WERI-Rb-1 (cell line): ENCODE data around the gene MGAT4C.
"Not testable (repeated sequence)": the region's sequence is repeated elsewhere in the genome, so short reads cannot be mapped to it uniquely, and the experiment has no call there.

Source experiments
- DNase-seq: peaks from one replicate; pipeline ENCODE4 v3.0.0-alpha.2; 2020
- H3K27ac ChIP-seq: fragments of 250-450 bp; sonication (Bioruptor Pico); 2 replicates; pipeline ENCODE4 v1.5.1; 2020; ENCODE audit warnings: mild to moderate bottlenecking, moderate library complexity
- H3K27me3 ChIP-seq: fragments of 250-450 bp; sonication (Bioruptor Pico); 2 replicates; pipeline ENCODE4 v1.5.1; 2021; ENCODE audit warnings: mild to moderate bottlenecking, low read depth, moderate library complexity; ENCODE audit not compliant: insufficient read depth, severe bottlenecking
- H3K36me3 ChIP-seq: fragments of 250-450 bp; sonication (Bioruptor Pico); 2 replicates; pipeline ENCODE4 v1.5.1; 2020; ENCODE audit warnings: mild to moderate bottlenecking, moderate library complexity
- H3K4me3 ChIP-seq: 2 replicates; pipeline ENCODE4 v1.5.1; 2011; ENCODE audit warnings: low read depth, mild to moderate bottlenecking, control low read depth, low read length
- H3K9me3 ChIP-seq: fragments of 250-450 bp; sonication (Bioruptor Pico); 2 replicates; pipeline ENCODE4 v1.5.1; 2021; ENCODE audit warnings: mild to moderate bottlenecking, moderate library complexity; ENCODE audit not compliant: severe bottlenecking
- CTCF ChIP-seq: IDR thresholded peaks from 2 replicates; pipeline ENCODE4 v1.5.1; 2011; ENCODE audit warnings: low read depth, mild to moderate bottlenecking, control low read depth, inconsistent platforms, low read length

MGAT4C gene

GRCh38 chr12:86081843-86082242 lies 174.3 kb downstream of the MGAT4C start:
- H3K36me3 ChIP-seq = no peaks in the 10 kb centered on the region
- no peaks in the 10 kb centered on the region for H3K9me3 ChIP-seq
- no peak for DNase-seq
- H3K27ac ChIP-seq = no peak overlapping the region
- TF ChIP-seq CTCF = no peak
- H3K4me3 ChIP-seq = no peak overlapping the region
- H3K27me3 ChIP-seq = no peaks in the 10 kb centered on the region

- H3K9me3 ChIP-seq, DNase-seq, H3K27me3 ChIP-seq, H3K27ac ChIP-seq, H3K4me3 ChIP-seq, H3K36me3 ChIP-seq: not testable (repeated sequence)
Measured at GRCh38 chr12:86059052-86059451, 197.1 kb downstream of the MGAT4C start.

GRCh38 chr12:86057092-86057845 lies 198.9 kb downstream of the MGAT4C start:
- Histone ChIP-seq H3K4me3 (no peak overlapping the region), H3K36me3 (no peaks in the 10 kb centered on the region), H3K27me3 (no peaks in the 10 kb centered on the region), H3K27ac (no peak overlapping the region), H3K9me3 (no peaks in the 10 kb centered on the region)
- no peak for DNase-seq
- no peak for TF ChIP-seq CTCF

- DNase-seq = no peak
- TF ChIP-seq CTCF = no peak
Measured at GRCh38 chr12:86052921-86053320, 203.3 kb downstream of the MGAT4C start.

GRCh38 chr12:86050010-86050409 lies 206.2 kb downstream of the MGAT4C start:
- H3K4me3 ChIP-seq = no peak overlapping the region
- no peaks in the 10 kb centered on the region for H3K27me3 ChIP-seq
- H3K27ac ChIP-seq = no peak overlapping the region
- no peak for DNase-seq
- no peaks in the 10 kb centered on the region for H3K9me3 ChIP-seq
- TF ChIP-seq CTCF = no peak
- H3K36me3 ChIP-seq = no peaks in the 10 kb centered on the region

More at GRCh38 chr12:86052921-86053320, 203.3 kb downstream of the MGAT4C start:
- no peaks in the 10 kb centered on the region for H3K9me3 ChIP-seq
- no peaks in the 10 kb centered on the region for H3K36me3 ChIP-seq
- no peaks in the 10 kb centered on the region for H3K27me3 ChIP-seq
- H3K27ac ChIP-seq = no peak overlapping the region
- no peak overlapping the region for H3K4me3 ChIP-seq

GRCh38 chr12:86044396-86044795 lies 211.8 kb downstream of the MGAT4C start:
- Histone ChIP-seq H3K27ac (no peak overlapping the region), H3K9me3 (no peaks in the 10 kb centered on the region), H3K4me3 (no peak overlapping the region), H3K27me3 (no peaks in the 10 kb centered on the region), H3K36me3 (no peaks in the 10 kb centered on the region)
- TF ChIP-seq CTCF = no peak
- no peak for DNase-seq
